ENCODE results near the gene F12.
"Not testable (repeated sequence)": the region's sequence is repeated elsewhere in the genome, so short reads cannot be mapped to it uniquely, and the experiment has no call there.

The F12 gene

DNA sequence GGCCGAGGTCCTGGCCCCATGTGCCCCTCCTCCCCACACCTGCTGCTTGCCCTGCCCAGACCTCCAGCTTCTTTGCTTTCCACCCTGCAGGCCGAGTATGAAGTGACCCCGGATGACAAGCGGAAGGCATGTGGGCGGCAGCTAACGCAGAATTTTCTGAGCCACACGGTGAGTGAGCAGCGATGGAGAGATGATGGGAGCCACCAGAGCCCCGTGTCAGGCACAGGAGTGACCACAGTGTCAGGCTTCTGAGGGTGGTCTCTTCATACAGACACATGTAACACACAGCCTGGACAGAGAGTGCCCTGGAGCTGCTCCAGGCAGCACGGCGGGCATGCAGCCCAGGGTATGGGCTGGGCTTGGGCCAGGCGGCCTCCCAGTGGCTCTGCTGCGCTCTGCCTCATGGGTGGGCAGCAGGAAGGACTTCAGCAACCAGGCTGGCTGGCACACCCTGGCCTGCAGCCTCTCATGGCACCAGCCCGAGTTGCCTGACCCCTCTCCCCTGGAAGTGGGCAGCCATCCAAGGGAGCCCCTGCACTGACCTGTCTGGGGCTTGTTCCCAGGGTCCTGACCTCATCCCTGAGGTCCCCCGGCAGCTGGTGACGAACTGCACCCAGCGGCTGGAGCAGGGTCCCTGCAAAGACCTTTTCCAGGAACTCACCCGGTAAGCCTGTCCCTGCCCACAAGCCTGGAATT, 22.9 kb upstream of the F12 start:
- FAIRE-seq: no peak

DNA sequence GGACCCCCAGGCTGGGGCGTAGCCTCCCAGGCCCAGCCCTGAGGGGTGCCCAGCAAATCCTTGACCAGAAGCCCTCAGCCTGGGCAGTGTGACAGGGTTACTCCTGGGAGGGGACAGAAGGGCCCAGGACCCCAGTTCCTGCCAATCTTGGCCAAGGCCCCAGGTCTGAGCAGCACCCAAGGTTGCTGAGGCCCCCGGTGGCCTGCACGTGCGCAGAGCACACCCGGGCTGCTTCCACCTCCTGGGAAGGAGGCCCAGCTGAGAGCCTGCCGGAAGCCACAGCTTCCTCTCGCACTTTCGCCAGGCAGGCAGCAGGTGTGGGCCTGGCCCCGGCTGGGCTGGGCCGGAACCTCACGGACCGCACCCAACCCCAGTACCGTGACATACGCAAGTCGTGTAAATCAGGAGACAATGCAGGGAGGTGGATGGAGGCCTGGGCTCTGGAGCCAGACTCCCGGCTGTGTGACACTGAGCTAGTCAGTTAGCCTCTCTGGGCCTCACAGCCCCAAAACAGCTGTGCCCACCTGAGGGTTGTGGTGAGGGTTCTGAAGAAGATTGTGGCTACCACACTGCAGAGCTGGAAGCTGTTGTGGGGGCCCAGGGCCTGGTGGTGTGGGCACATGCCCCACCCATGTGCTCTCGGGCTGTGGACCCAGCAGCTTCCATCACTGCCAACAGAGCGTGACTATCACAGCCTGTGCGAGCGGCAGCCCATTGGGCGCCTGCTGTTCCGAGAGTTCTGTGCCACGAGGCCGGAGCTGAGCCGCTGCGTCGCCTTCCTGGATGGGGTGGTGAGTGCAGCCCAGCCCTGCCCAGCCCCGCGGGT, 22.2 kb upstream of the F12 start:
- FAIRE-seq: no peak

DNA sequence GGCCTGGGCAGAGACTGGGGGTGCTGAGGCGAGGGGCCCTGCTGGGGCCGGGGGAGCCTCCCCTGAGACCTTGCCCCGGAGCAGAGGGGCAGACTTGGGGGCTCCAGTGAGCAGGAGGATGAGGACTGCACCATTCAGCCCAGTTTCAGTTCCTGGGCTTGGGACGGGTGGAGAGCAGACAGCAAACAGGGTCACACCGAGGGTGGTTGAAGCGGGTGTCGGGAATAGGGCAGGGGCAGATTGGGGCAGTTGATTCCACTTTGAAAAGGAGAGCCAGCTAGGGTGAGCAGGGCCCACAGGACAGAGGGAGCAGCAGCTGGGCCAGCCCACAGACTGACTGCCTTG, 21.6 kb upstream of the F12 start:
- FAIRE-seq: no peak

DNA sequence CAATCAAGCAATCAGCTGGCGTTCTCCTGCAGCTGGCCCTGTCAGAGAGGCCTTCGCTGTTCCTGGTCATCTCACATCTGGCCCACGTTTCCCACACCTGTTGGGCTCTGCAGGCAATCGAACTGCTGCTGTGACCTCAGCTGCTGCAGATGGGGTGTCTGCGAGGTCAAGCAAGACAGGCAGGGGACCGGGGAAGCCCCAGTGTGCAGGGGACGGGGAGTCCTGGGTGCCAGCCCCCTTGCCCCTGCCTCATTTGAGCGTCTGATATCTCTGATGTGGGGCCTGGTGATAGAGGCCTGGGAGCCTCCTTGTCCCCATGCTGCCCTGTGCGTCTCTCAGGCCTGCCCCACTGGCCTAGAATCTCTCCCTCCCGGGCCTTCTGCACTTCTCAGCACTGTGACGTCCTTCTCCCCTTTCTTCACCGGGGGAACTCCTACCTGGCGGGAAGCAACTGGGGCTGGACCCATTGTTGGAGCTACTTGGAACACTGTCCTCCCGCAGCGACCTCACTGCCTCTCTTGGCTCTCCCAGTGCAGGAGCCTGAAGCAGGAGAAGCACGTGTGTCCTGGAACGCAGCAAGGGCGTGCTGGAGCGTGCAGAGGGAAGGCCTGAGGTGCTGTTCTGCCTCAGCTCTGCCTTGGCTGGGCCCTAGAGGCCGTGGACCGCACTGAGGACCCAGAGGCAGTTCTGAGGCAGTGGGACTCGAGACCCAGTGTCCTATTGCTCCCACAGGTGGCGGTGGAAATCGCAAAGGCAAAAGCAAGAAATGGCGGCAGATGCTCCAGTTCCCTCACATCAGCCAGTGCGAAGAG, 21.0 kb upstream of the F12 start:
- no peak for FAIRE-seq

- FAIRE-seq: no peak
These were observed 20.1 kb upstream of the F12 start for GRCh38 chr5:177429248-177430040.

DNA sequence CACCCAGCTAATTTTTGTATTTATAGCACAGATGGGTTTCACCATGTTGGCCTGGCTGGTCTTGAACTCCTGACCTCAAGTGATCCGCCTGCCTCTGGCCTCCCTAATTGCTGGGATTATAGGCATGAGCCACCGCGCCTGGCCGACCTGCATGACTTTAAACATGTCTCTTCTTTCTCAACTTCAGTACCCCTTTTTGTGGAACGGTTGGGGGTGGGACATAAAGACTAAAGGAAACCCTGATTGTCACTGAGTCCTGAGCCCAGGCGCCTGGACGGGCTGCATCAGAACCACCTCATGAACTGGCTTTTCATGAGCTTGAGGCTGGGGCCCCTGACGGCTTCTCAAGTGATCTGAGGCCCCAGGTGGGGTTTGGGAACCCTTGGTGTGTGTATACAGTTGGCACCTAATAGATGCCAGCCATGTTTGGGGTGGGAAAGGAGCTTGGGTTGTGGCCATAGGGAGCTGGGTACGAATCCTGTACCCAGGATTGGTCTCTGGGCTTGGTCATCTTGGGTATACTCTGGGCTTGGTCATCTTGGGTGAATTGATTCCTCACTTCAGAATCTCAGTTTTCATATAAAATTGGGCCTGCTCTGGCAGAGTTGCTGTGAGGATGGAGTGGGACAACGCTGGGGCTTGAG, 19.3 kb upstream of the F12 start:
- FAIRE-seq: no peak

- FAIRE-seq: no peak
These were observed 18.7 kb upstream of the F12 start for GRCh38 chr5:177427919-177428573.

- FAIRE-seq: no peak
These were observed 18.0 kb upstream of the F12 start for GRCh38 chr5:177427211-177427822.

DNA sequence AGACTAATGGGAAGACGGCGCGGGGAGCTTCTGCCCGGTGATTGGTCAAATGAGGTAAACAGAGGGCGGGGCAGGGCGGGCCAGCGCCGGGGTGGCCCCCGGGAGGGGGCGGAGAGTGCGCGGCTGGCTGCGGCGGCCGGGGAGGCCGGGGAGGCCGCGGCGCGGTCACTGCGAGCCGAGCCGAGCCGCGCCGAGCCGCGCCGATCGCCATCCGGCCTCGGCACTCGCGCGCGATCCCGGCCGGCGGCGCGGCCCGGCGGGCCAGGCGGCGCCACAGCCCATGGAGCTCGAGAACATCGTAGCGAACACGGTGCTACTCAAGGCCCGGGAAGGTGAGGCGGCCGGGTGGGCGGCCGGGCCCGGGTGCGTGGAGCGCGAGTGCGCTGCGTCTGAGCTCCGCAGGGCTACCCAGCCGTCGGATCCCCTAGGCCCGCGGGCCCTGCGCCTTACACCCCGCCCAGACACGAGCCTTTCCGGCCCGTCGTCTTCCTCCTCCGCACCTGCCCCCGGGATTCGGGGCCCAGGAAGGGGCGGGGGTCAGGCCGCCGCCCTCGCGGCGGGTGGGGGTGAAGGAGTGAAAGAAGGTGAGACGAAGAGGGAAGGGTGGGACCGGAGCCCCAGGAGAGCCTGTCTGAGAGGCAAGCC, 17.3 kb upstream of the F12 start, which contains the start of gene GRK6:
TSS of gene GRK6 (plus strand) at position 111 of the 645 bp plus-strand sequence. CDS start at position 281, 170 bp downstream.
- FAIRE-seq: no peak

- FAIRE-seq: peak; percentile 98
These were observed 16.6 kb upstream of the F12 start for GRCh38 chr5:177425801-177426565.

DNA sequence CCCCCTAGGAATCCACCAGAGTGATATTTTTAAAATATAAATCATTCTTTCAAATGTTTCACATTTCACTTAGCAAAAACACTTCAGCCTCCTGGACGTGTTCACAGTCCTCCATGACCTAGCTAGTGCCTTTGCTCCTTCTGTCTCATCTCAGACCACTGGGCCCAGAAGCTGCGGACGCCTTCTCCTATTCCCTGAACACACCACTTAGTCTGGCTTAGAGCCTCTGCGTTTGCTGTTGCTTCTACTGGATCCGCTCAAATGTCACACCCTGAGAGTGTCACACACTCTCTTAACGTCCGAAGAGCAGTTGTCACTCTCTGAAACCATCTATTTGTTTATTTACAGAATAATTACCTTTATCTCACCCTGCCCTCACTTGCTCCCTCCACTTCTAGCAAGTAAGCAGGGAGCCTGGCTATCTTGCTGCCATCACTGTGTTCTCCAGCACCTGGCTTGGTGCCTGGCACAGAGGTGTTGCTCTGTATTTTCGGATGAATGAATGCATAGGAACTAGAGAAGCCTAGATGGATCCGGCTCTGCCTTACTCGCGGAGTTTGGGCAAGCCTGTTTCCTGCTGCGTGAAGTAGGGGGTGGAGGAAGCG, 15.9 kb upstream of the F12 start:
- FAIRE-seq: no peak

DNA sequence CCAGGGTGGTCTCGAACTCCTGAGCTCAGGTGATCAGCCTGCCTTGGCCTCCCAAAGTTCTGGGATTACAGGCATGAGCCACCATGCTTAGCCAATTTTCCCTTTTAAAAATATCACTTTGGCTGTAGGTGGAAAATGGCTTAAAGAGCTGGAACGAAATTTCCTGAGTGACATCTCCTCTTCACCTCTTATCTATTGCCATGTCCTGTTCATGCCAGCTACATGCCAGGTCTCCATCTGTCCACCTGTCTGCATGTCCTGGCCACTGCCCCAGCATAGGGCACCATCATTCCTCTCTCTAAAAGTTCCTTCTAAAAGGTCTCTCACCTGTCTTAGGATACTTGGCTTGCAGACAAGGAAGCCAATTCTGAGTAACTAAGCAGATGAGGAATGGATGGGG, 14.3 kb upstream of the F12 start:
- FAIRE-seq: no peak

- FAIRE-seq: no peak
These were observed 11.9 kb upstream of the F12 start for GRCh38 chr5:177421062-177421798.

DNA sequence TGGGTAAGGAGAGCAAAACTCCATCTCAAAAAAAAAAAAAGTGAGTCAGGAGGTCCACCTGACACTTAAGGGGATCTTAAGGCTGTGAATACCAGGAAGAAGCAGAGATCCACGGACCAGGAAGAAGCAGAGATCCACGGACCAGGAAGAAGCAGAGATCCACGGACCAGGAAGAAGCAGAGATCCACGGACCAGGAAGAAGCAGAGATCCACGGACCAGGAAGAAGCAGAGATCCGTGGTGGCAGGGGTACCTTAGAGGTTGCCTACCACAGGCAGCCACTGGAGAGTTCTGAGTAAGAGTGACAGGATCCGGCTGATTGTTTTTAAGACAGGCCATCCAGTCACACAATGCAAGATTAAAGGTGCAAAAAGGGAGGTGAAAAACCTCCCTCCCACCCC, 11.1 kb upstream of the F12 start:
- FAIRE-seq: not testable (repeated sequence)

GRCh38 chr5:177419046-177419445, 9.7 kb upstream of the F12 start:
- no peak for FAIRE-seq

- FAIRE-seq: not testable (repeated sequence)
These were observed 7.7 kb upstream of the F12 start for GRCh38 chr5:177417081-177417480.

DNA sequence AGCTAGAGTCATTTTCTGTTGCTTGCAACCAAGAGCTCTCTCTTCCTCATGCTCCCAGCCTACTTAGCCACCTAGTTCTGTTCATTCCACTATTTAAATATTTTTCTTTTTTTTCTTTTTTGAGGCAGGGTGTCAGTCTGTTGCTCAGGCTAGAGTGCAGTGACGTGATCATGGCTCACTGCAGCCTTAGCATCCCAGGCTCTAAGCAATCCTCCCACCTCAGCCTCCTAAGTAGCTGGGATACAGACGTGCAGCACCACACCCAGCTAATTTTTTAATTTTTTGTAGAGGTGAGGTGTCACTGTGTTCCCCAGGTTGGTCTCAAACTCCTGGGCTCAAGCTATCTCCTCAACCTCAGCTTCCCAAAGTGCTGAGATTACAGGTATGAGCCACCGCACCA, 5.1 kb upstream of the F12 start:
- FAIRE-seq: no peak

- no peak for FAIRE-seq
These were observed 3.4 kb upstream of the F12 start for GRCh38 chr5:177412603-177413233.
